ENCODE results near the gene PCSK2.

PCSK2 gene, protein sequence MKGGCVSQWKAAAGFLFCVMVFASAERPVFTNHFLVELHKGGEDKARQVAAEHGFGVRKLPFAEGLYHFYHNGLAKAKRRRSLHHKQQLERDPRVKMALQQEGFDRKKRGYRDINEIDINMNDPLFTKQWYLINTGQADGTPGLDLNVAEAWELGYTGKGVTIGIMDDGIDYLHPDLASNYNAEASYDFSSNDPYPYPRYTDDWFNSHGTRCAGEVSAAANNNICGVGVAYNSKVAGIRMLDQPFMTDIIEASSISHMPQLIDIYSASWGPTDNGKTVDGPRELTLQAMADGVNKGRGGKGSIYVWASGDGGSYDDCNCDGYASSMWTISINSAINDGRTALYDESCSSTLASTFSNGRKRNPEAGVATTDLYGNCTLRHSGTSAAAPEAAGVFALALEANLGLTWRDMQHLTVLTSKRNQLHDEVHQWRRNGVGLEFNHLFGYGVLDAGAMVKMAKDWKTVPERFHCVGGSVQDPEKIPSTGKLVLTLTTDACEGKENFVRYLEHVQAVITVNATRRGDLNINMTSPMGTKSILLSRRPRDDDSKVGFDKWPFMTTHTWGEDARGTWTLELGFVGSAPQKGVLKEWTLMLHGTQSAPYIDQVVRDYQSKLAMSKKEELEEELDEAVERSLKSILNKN

DNA sequence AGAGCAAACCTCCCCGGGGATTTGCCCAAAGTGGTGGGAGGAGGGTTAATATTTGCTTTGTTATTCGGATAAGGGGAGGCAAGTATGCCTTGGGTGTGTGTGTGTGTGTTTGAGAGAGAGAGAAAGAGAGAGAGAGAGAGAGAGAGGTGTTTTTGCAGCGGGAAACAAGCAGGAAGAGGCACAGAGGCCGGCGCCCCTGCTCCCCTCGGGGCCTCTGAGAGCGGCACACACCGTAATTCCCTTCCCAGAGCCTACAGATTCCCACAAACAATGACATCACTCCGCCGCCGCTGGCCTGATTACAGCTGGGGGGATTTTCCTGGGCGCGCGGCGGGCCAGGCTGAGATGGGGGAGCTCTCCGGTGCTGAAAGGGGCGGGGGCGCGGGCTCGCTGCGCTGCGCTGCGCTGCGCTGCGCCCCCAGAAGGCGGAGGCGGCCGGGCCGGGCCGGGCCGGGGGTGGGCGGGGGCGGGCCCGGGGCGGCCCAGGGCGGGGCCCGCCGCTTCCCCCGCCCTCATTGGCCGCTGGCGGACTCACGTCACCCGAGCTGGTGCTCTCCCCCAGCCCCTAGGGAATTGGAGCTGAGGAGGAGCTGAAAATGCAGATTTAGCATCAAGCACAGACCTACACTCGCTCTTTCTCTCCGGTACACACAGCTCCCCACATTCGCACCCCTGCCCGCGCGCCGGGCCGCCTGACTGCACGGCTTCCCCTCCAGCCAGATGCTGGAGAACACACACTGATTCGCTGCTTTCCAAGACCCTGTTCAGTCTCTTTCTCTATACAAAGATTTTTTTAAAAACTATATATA, at the start of gene PCSK2:
Gene PCSK2 (plus strand): TSS at position 631 of the 809 bp plus-strand sequence. CDS start 266 bp downstream, outside the sequence.
- Histone ChIP-seq H3K27ac (ENCODE audit: low read depth, low read length) (no peak within 1 kb of the TSS), H3K4me3 (ENCODE audit: low read length) (no peak within 1 kb of the TSS), H3K79me2 (ENCODE audit: control insufficient read depth, low read length) (no peaks in the 10 kb centered on the region), H3K4me1 (ENCODE audit: control insufficient read depth, low read length) (no peaks in the 10 kb centered on the region), H3K36me3 (ENCODE audit: control insufficient read depth, low read length) (no peaks in the 10 kb centered on the region), H3K27me3 (ENCODE audit: control insufficient read depth, low read length) (no peaks in the 10 kb centered on the region), H3K4me2 (ENCODE audit: low read length) (no peak within 1 kb of the TSS), H3K9me3 (ENCODE audit: control insufficient read depth, insufficient read depth, low read length) (no peaks in the 10 kb centered on the region), H4K20me1 (ENCODE audit: control insufficient read depth, insufficient read depth, low read depth, low read length) (no peaks in the 10 kb centered on the region), H3F3A (ENCODE audit: control insufficient read depth, insufficient read depth) (no peaks in the 10 kb centered on the region), H3K9me2 (replicated peaks; ENCODE audit: control insufficient read depth, low read length) (no peaks in the 10 kb centered on the region)
- TF ChIP-seq, protein P1, sequence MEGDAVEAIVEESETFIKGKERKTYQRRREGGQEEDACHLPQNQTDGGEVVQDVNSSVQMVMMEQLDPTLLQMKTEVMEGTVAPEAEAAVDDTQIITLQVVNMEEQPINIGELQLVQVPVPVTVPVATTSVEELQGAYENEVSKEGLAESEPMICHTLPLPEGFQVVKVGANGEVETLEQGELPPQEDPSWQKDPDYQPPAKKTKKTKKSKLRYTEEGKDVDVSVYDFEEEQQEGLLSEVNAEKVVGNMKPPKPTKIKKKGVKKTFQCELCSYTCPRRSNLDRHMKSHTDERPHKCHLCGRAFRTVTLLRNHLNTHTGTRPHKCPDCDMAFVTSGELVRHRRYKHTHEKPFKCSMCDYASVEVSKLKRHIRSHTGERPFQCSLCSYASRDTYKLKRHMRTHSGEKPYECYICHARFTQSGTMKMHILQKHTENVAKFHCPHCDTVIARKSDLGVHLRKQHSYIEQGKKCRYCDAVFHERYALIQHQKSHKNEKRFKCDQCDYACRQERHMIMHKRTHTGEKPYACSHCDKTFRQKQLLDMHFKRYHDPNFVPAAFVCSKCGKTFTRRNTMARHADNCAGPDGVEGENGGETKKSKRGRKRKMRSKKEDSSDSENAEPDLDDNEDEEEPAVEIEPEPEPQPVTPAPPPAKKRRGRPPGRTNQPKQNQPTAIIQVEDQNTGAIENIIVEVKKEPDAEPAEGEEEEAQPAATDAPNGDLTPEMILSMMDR (IDR thresholded peaks at IDR 0.05; ENCODE audit: low read depth, low read length, poor library complexity, severe bottlenecking) = no peak
- TF ChIP-seq EZH2phosphoT487 (IDR thresholded peaks at IDR 0.05; ENCODE audit: borderline replicate concordance, low read length) = no peak

DNA sequence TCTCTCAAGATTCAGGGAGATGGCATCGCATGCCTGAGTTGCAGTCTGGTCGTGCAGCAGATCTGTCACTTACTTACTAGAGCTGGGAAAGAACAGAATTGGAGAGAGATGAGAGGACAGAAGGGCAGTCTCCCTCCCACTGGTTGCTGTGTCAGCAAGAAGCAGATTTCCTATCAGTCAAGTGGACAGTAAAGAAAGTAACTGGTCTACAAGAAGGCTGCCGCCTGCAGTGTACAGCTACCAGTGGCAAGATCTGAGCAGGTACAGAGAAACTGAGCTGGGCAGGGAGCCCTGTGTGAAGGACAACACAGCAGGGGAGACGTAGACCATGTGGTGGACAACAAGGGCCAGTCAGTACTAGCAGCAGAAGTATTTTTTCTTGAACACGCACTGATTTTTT, 49.5 kb upstream of the PCSK2 start:
- H3K27ac ChIP-seq (ENCODE audit: low read depth, low read length) = no peak overlapping the region
- no peaks in the 10 kb centered on the region for H3K79me2 ChIP-seq (ENCODE audit: control insufficient read depth, low read length)
- no peak for TF ChIP-seq EZH2phosphoT487 (IDR thresholded peaks at IDR 0.05; ENCODE audit: borderline replicate concordance, low read length)
- TF ChIP-seq, protein P1 (IDR thresholded peaks at IDR 0.05; ENCODE audit: low read depth, low read length, poor library complexity, severe bottlenecking) = no peak
- H4K20me1 ChIP-seq (ENCODE audit: control insufficient read depth, insufficient read depth, low read depth, low read length) = no peaks in the 10 kb centered on the region
- H3K4me1 ChIP-seq (ENCODE audit: control insufficient read depth, low read length) = no peaks in the 10 kb centered on the region
- H3K36me3 ChIP-seq (ENCODE audit: control insufficient read depth, low read length) = no peaks in the 10 kb centered on the region
- H3K4me2 ChIP-seq (ENCODE audit: low read length) = no peak overlapping the region
- H3F3A ChIP-seq (ENCODE audit: control insufficient read depth, insufficient read depth) = no peaks in the 10 kb centered on the region
- H3K9me3 ChIP-seq (ENCODE audit: control insufficient read depth, insufficient read depth, low read length) = no peaks in the 10 kb centered on the region
- H3K27me3 ChIP-seq (ENCODE audit: control insufficient read depth, low read length) = no peaks in the 10 kb centered on the region
- no peaks in the 10 kb centered on the region for H3K9me2 ChIP-seq (replicated peaks; ENCODE audit: control insufficient read depth, low read length)
- H3K4me3 ChIP-seq (ENCODE audit: low read length) = no peak overlapping the region

DNA sequence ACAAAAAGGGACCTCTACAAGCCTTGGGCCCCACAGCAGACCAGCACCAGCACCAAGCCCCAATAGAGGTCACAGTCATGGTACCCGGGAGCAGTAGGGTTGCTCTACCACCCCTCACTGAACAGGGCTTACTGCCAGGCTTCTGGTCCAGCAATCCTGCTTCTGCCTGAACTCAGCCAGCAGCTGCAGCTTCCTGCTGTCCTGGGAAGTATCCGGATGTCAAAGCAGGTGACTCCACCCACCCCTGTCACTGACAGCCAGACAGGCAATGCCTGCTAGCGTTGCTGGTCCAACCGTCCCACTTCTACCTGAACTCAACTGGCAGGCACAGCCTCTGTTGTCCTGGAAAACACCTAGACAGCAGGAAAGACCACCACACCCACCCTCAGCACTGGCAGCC, 47.0 kb upstream of the PCSK2 start:
- TF ChIP-seq, protein P1 (IDR thresholded peaks at IDR 0.05; ENCODE audit: low read depth, low read length, poor library complexity, severe bottlenecking) = no peak
- no peak for TF ChIP-seq EZH2phosphoT487 (IDR thresholded peaks at IDR 0.05; ENCODE audit: borderline replicate concordance, low read length)

More for the DNA sequence above, 47.0 kb upstream of the PCSK2 start:
- Histone ChIP-seq H3K9me2 (replicated peaks; ENCODE audit: control insufficient read depth, low read length) (no peaks in the 10 kb centered on the region), H3F3A (ENCODE audit: control insufficient read depth, insufficient read depth) (no peaks in the 10 kb centered on the region), H3K79me2 (ENCODE audit: control insufficient read depth, low read length) (no peaks in the 10 kb centered on the region), H3K4me3 (ENCODE audit: low read length) (no peak overlapping the region), H3K27ac (ENCODE audit: low read depth, low read length) (no peak overlapping the region), H4K20me1 (ENCODE audit: control insufficient read depth, insufficient read depth, low read depth, low read length) (no peaks in the 10 kb centered on the region), H3K36me3 (ENCODE audit: control insufficient read depth, low read length) (no peaks in the 10 kb centered on the region), H3K9me3 (ENCODE audit: control insufficient read depth, insufficient read depth, low read length) (no peaks in the 10 kb centered on the region), H3K4me1 (ENCODE audit: control insufficient read depth, low read length) (no peaks in the 10 kb centered on the region), H3K4me2 (ENCODE audit: low read length) (no peak overlapping the region), H3K27me3 (ENCODE audit: control insufficient read depth, low read length) (no peaks in the 10 kb centered on the region)
